HG03457 (cell line): ENCODE data around the gene FUT2.
"Not testable (repeated sequence)": the region's sequence is repeated elsewhere in the genome, so short reads cannot be mapped to it uniquely, and the experiment has no call there.

Experiments used
- ATAC-seq: cut with Tn5 transposase; IDR thresholded peaks from one replicate; pipeline ENCODE4 v1.9.1; 2021; ENCODE audit warnings: moderate number of reproducible peaks; ENCODE audit not compliant: unreplicated experiment

FUT2 gene

DNA sequence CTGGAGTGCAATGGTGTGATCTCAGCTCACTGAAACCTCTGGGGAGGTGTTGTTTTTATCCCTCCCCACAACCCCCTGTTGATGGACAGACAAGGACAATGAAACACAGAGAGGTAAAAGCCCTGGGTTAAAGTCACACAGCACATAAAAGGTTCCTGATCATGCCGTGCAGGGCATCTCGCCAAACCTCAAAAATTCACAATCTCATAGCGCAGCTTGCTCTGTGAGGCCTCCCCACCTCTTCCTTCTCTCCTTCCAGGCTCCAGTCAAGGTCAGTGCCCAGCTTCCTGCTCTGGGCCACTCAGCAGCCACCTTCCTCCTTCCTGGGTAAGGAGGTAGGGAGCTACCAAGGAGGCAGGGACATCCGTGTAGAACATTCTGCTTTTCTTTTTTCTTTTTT, 2.3 kb downstream of the FUT2 start:
- no peak for ATAC-seq

DNA sequence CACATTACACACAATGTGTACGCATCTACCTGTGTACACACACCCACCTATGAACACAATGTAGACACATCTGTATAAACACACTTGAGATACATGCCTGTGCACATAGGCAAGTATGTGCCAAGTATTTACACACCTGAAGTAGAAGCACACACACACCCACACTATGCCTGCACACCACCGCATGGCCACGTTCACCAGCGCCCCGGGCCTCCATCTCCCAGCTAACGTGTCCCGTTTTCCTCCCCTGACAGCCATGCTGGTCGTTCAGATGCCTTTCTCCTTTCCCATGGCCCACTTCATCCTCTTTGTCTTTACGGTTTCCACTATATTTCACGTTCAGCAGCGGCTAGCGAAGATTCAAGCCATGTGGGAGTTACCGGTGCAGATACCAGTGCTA, 6.9 kb downstream of the FUT2 start:
- ATAC-seq: no peak

DNA sequence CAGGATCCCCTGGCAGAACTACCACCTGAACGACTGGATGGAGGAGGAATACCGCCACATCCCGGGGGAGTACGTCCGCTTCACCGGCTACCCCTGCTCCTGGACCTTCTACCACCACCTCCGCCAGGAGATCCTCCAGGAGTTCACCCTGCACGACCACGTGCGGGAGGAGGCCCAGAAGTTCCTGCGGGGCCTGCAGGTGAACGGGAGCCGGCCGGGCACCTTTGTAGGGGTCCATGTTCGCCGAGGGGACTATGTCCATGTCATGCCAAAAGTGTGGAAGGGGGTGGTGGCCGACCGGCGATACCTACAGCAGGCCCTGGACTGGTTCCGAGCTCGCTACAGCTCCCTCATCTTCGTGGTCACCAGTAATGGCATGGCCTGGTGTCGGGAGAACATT, 7.5 kb downstream of the FUT2 start:
- ATAC-seq: no peak

DNA sequence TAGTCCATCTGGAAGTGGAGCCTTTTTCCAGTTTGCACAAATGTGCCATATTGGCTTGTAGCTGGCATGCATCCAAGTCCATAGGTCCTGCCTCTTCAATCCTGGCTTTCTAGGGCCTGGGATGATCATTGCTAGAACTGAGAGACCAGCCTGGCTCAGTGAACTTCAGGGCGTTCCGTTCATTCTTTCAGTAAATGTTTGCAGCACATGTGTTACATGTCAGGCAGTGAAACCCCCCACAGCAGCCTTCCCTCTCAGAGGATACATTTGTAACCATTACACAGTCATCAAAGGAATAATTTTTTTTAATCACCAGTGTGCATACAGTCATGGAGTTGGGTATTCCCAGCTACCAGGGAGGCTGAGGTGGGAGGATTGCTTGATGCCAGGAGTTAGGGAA, 9.7 kb downstream of the FUT2 start:
- ATAC-seq: no peak

DNA sequence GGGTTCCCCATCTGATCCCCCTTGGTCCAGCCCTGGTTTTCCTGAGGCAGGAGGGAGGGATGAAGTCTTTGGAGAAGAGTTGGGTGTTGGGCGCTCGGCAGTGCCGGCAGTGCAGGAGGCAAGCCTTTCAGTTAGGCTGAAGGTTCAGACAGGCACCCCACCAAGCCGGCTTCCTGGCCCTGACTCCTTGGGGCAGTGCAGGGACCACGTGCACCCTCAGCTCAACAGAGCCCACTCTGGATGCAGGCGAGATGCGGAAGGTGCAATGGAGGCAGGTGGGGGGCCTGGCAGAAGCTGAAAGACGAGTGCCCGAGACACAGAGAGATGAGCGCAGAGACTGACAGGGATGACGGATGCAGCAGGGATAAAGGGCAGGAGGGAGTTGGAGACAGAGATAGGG, 12.7 kb downstream of the FUT2 start:
- no peak for ATAC-seq

DNA sequence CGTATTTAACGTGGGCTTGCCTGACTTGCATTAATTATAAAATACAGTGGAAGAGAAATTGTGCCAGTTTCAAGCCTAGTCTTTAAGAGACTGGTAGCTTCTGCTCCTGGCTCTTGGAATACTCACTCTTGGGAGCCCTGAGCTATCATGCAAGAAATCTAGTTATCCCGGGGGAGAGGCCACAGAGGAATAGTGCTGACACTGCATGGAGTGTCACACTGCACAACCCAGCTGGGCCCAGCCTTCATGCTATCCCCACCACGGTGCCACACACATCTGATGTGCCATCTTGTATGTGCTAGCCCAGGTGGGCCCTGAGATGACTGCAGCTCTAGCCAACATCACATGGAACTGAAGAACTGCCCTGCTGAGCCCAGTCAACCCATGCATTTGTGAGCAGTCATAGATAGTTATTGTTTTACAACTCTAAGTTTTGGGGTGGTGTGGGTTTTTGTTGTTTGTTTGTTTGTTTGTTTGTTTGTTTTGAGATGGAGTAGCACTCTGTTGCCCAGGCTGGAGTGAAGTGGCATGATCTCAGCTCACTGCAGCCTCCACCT, 15.4 kb downstream of the FUT2 start:
- no peak for ATAC-seq

DNA sequence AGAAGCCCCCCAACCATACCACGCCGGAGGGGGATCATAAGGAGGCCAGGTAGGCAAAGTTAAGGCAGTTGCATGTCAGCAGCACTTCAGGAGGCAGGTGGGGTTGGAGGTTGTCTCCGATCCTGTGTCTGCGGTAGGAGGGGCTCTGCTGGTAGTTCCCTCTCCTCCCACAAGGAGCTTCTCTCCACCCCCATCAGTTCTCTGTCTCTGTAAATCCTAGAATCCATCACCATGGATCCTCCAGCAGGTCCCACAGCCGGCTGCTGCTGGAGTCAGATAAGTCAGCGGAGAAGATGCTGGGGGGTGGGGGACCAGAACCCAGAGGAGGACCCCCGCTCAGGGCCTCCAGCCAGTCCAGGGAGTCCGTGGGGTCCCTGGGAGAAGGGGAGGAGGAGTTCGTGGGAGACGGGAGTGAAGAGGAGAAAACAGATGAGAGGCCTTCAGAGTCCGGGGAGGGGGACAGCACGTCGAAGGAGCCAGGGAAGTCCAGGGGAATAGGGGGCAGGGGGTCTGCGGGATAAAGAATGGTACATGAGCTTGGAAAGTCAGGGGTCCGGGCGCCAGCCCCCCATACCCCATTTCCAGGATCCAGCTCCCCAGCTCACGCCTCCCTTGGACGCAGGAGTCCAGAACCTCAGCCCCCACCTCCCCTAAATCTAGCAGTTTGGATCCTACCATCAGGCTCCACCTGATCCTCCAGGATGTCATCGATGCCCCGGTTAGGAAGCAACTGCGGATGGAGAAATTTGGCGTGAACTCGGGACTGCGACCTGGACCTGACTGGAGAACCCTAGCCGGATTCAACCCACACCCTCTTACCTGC, 17.5 kb downstream of the FUT2 start:
- ATAC-seq: no peak

DNA sequence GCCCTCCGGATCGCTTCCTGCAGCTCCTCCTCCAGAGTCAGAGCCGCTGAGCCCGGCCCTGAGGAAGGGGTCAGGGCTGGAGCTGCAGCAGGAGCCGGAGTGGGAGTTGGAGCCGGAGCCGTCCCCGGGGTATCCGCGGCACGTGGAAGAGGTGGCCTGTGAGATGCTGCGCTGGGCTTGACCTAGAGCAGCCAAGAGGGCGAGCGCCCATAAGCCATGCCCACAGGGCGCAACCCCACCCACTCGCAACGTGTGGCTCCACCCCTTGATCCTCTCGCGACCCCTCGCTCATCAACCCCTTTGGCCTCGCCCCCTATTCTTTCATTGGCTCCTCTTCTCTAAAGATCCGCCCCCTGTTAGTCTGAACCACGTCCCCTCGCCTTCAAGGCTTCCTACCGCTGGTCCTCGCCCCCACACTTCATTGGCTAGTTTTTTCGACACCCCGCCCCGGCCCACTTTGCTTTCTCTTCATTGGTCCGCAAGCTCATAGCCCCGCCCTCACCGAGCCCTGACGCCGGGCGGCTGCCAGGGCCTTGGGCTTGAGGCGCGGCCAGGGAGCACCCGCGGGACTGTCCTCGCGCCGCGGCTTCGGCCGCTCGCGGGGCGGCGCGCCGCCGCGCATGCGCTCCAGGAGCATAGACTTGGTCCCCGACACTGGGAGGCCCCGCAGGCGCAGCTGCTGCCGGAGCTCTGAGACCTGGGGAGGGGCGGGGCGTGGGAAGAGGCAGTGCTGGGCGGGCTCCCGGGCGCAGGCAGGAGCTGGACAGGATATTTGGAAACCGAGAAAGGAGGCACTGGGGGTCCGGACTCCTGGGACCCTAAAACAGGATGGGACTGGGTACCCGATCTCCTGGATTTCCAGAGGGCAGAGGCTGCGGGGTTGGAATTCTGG, 18.3 kb downstream of the FUT2 start:
- peak; percentile 79 for ATAC-seq

DNA sequence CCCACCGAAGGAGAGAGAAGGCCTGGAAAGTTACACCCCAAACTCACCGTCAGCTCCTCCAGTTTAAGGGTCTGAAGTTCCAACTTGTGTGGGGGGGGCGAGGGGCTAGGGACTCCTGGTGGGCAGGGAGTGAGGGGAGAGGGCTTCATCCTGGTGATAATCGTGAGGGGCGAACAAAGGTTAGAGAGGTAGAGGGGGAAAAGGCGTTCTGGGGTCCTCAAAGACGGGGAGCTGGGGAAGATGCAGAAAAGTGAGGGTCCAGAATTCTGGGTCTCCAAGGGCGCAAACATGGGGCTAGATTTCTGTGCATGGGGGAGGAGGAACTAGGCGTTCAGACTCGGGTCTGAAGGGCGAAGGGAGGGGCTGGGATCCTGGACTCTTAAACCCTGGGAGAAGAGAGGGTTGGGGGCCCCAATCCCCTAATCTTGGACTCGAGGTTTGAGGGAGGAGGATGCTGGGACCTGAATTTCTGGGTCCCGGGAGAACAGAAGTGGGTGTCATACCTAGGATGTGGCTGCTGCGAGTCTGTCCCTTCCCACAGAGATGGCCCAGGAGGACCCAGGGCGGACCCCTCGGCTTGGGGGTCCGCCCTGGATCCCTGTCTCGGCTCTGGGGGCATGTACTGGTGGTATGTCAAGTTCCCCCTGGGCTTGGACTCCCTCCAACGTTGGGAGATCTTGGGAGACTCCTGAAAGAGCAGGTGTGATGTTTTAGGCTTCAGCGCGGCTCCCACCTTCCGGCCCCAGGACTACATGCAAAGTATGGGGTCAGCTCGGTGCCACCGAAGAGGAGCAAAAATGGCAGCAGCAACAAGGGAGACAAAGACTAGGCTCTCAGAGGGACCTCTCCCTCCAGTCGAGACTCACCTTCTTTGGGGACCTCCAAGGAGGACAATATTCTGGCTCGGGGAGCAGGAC, 19.2 kb downstream of the FUT2 start:
- ATAC-seq: no peak

DNA sequence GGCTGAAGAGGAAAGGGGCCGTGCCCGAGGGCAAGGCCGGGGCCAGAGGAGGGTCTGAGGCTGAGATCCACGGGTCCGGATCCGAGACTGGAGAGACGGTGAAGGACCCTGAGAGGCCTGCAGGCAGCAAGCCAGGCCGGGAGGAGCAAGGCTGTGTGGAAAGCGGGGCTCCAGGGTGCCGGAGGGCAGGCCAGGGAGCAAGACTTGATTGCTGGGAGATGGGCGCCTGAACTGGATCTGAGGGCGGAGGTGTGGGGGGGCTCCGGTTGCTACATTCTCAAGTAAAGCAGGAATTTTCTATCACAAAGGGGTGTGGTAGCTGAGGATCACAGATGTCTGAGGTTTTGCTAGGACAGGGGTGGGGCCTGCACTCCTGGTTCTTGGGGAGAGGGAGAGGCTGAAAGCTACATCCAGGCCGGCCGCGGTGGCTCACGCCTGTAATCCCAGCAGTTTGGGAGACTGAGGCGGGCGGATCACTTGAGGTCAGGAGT, 20.0 kb downstream of the FUT2 start:
- ATAC-seq: no peak

DNA sequence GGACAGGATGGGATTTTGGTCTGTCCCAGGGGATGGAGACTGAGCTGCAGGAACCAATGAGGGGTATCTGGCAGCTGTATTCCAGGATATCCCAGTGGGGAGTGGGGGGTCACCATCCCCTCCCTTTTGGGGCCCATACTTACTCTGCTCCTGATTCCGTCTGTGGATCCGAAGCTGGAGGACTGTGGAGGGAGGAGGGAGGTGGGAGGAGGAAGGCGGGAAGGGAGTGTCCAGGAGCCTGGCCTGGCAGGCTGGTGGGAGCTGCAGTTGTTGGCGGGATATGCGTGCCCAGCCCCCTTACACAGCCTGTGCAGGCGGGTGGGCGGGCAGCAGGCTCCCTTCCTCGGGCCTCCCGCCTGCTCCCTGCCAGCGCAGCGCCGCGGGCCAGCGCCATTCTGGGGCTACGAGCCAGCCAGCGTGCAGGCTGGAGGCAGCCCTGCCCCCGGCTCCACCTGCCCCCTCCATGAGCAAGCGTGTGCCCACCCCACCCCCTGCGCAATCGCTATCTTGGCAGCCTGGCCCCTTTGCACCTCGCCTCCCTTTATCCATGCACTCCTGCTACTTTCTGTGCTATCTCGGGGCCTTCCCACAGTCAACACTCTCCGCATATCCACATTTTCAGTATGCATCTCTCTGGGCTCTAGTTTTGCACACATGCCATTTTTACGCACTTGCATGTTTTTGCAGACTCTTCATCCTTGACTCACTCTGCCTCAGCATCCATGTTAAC, 21.0 kb downstream of the FUT2 start:
- no peak for ATAC-seq

DNA sequence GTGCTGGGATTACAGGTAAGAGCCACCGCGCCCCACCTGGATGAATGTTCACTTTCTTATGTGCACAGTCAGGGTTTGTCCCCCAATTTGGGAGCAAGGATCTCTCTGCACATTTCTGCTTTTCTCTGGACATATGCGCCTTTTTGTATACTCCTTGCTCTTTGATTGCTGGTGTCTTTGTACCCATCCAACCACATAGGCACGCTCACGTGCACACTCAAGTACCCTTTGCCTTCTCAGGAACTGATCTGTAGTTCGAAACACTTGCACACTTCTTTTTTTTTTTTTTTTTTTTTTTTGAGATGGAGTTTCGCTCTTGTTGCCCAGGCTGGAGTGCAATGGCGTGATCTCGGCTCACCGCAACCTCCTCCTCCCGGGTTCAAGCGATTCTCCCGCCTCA, 22.3 kb downstream of the FUT2 start:
- not testable (repeated sequence) for ATAC-seq

DNA sequence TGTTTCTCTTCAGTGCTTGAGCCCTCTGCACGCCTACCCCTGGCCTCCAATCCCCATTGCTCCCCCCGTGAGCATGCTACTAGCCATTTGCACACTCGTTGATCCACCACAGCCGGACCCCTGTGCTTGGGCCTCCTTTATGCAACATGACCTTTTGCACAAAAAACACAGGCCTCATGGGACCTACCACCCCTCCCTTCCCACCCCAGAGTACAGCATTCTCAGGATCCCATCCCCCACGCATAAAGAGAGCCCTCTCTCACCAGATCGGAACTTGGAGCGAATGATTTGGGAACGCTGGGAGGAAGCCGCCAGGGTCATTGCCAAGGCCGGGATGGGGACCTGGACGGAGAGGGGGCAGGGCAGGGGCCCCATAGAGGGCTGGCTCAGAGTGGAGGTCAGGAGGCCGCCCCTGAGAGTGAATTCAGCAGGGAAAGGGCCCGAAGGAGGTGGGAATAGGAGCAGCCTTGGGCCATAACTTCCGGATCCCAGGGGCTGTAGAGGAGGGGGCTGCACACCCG, 23.0 kb downstream of the FUT2 start:
- no peak for ATAC-seq

DNA sequence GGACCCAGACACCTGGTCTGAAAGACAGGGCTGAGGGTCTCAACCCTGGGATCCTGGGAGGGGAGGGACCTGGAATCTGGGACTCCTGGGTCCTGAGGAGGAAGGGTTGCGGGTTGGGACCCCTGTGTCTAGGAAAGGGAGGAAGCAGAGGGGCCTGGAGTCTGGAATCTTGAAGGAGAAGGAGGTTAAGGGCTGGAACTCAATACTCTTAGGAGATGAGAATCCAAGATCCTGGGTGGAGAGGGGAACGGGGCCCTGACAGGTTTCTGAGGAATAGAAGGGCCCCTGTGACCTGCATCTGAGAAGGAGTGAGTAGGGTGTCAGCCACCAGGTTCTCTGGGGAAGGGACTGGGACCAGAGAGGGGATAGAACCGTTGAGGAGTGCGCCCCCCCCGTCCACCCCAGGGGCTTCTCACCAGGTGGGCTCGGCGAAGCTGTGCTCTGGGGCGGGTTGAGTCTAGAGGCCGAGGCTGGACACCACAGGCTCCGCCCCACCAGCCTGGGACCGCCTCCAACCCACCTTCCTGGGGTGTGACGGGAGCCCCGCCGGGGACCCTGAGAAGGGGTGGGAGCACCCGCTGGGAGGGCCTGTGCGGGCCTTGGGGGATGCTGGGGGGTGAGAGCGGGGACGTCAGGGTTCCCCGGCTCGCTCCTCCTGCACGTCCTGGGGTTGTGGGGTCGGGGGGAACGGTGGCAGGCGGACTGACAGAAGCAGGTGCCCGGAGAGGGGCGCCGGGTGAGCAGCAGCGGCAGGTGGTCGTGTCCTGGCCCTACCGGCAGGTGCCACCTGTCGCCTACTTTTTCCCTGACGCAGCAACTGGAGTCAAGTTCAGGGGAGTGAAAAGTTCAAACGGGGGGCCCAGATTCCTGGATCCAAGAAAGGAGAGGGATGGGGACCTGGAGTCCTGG, 23.7 kb downstream of the FUT2 start, which contains the start of gene MAMSTR:
Gene MAMSTR (minus strand): TSS at position 463 of the 909 bp plus-strand sequence. CDS start 694 bp downstream, outside the sequence.
- no peak for ATAC-seq

DNA sequence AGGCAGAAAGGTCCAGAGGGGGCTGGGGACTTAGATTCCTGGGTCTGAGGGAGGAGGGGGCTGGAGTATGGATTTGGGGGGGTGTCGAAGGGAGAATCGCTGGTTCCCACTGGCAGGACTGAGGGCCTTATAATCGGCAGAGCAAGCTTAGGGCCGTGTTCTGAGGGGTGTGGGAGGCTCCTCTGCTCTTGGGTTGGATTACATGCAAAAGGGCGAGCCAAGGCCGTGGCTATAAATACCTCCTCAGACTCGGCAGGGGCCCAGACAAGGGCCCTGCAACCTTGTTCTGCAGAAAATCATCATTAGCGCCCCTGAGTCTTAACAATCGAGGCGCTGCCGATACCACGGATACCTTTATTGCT, 24.5 kb downstream of the FUT2 start:
- ATAC-seq: no peak

DNA sequence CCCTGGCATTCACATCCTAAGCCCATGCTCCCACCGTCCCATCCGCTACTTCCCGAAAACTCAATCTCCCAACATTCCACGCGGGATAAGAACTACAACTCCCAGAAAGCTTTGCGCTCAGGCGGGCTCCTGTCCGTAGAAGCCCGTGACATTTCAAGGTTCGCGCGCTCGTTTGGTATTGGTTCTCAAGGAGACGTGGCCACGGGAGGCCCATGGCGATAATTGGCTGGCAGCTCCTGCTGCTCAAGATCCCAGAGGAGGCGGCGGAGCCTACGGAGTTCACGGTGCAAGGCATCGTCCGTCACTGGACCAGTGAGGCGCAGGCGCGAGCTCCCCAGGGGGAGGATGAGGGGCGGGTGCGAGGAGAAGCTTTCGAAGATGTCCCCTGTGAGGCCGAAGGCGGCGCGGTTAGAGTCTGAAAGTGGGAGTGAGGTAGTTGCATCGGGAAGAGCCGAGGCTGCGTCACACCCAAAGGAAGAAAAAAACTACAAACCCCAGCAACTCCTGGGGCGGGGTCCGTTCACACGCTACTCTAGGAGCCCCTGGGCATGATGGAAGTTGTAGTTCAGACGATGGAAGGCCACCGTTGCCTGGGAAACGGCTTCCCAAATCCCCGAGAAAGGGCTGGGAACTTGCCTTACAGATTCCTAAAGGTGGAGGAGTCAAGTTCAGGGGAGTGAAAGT, 25.0 kb downstream of the FUT2 start:
- peak; percentile 44 for ATAC-seq

DNA sequence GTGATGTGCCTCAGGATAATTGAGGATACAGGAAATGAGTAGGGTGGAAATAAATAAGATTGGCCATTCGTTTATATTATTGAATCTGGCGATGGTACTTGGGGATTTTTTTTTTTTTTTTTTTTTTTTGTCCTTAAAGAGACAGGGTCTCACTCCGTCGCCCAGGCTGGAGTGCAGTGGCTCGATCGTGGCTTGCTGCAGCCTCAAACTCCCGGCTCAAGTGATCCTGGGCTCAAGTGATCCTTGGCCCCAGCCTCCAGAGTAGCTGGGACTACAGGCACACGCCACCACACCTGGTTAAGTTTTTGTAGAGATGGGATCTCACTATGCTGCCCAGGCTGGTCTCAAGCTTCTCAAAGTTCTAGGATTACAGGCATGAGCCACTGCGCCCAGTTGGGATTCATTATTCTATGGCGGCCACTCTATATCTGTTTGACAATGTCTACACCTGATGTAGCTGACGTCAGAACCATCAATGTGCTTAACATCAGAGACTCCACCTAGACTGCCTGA, 26.5 kb downstream of the FUT2 start:
- no peak for ATAC-seq
